Skeletal muscle tissue (tissue), 4 donors: ENCODE data around the gene PEX14. TPM values are rescaled to one million over a fixed set of nuclear protein-coding genes. Genes with fewer than 3 reads are reported as not detected.

Experiments used
- H3K27ac ChIP-seq: one replicate; pipeline ENCODE4 v1.7.0; 2013; ENCODE audit warnings: mild to moderate bottlenecking, low read depth, low read length, inconsistent platforms
- H3K27me3 ChIP-seq, 3 donors: one replicate each; pipeline ENCODE4 v1.7.0; 2013; ENCODE audit warnings: low read length in 3 of 3; ENCODE audit not compliant: control insufficient read depth in 3 of 3, insufficient read depth in 3 of 3
- H3K36me3 ChIP-seq, 3 donors: one replicate each; pipeline ENCODE4 v1.7.0; 2013; ENCODE audit warnings: low read length in 3 of 3; ENCODE audit not compliant: control insufficient read depth in 3 of 3, insufficient read depth in 3 of 3
- H3K4me1 ChIP-seq, 3 donors: one replicate each; pipeline ENCODE4 v1.7.0; 2013; ENCODE audit warnings: low read length in 3 of 3, mild to moderate bottlenecking in 3 of 3; ENCODE audit not compliant: control insufficient read depth in 3 of 3, insufficient read depth in 3 of 3
- H3K4me3 ChIP-seq, 3 donors: one replicate each; pipeline ENCODE4 v1.7.0; 2013; ENCODE audit warnings: low read length in 3 of 3
- H3K9ac ChIP-seq, 3 donors: one replicate each; pipeline ENCODE4 v1.7.0; 2013; ENCODE audit warnings: low read length in 3 of 3, mild to moderate bottlenecking in 3 of 3, moderate library complexity in 2 of 3, low read depth in 1 of 3
- H3K9me3 ChIP-seq, 3 donors: one replicate each; pipeline ENCODE4 v1.7.0; 2013; ENCODE audit warnings: low read length in 3 of 3; ENCODE audit not compliant: control insufficient read depth in 3 of 3
- total RNA-seq: library from RNA; depleted of rRNA; stranded (reverse); fragments of >200 nt; gene quantifications from one replicate; pipeline ENCODE4 v1.2.3, GENCODE V29; 2014
- donor health status: Osteomylitis.

PEX14 gene
- total RNA-seq, 1 donor from 2014 or later = 7.3 TPM

GRCh38 chr1:10658396-10659066 is 183.8 kb downstream of the PEX14 start:
- Histone ChIP-seq H3K4me3 (no peak overlapping the region), H3K9me3 (no peaks in the 10 kb centered on the region), H3K36me3 (peaks cover 28 to 44% (median 36%) of the 10 kb centered on the region in 3 donors), H3K4me1 (peaks cover 12 to 20% (median 14%) of the 10 kb centered on the region in 3 donors), H3K27ac (no peak overlapping the region), H3K27me3 (no peaks in the 10 kb centered on the region), H3K9ac (no peak overlapping the region)

DNA sequence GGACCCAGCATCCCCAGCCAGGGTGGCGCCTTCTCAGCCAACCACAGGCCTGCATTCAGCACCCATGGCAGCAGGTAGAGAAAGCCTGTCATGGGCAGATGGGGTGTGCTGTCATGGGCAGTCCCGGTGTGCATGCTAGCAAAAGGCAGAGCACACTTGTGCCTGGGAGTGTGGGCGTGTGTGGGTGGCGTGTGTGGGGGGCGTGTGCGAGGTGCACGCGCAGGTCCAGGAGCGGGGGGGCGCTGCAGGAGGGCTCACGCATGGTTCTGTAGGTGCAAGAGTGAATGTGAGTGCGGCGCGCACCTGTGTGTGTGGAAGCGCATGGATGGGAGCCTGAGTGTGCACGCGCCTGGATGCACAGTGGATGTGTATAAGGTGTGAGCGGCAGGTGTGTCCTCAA is 184.5 kb downstream of the PEX14 start:
- Histone ChIP-seq H3K9ac (no peak overlapping the region), H3K27ac (no peak overlapping the region), H3K9me3 (no peaks in the 10 kb centered on the region), H3K4me3 (no peak overlapping the region), H3K27me3 (no peaks in the 10 kb centered on the region), H3K4me1 (peaks cover 18 to 27% (median 21%) of the 10 kb centered on the region in 3 donors), H3K36me3 (peaks cover 24 to 38% (median 29%) of the 10 kb centered on the region in 3 donors)

GRCh38 chr1:10659646-10660540 is 185.1 kb downstream of the PEX14 start:
- no peak overlapping the region for H3K4me3 ChIP-seq
- no peaks in the 10 kb centered on the region for H3K9me3 ChIP-seq
- H3K36me3 ChIP-seq = peaks cover 19 to 33% (median 27%) of the 10 kb centered on the region in 3 donors
- no peak overlapping the region for H3K27ac ChIP-seq
- H3K27me3 ChIP-seq = no peaks in the 10 kb centered on the region
- H3K9ac ChIP-seq = no peak overlapping the region
- H3K4me1 ChIP-seq = peaks cover 22 to 34% (median 26%) of the 10 kb centered on the region in 3 donors

DNA sequence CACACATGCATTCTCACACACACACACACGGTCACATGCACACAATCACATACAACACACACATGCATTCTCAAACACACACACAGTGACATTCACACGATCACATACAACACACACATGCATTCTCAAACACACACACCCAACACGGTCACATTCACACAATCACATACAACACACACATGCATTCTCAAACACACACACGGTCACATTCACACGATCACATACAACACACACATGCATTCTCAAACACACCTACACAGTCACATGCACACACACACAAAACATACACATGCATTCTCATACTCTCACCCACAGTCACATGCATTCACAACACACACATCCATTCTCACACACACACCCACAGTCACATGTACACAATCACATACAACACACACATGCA is 186.7 kb downstream of the PEX14 start:
- Histone ChIP-seq H3K36me3 (peaks cover 10 to 24% (median 23%) of the 10 kb centered on the region in 3 donors), H3K4me1 (peaks cover 37 to 49% (median 42%) of the 10 kb centered on the region in 3 donors), H3K9ac (no peak overlapping the region), H3K27ac (no peak overlapping the region), H3K27me3 (no peaks in the 10 kb centered on the region), H3K4me3 (no peak overlapping the region), H3K9me3 (no peaks in the 10 kb centered on the region)

DNA sequence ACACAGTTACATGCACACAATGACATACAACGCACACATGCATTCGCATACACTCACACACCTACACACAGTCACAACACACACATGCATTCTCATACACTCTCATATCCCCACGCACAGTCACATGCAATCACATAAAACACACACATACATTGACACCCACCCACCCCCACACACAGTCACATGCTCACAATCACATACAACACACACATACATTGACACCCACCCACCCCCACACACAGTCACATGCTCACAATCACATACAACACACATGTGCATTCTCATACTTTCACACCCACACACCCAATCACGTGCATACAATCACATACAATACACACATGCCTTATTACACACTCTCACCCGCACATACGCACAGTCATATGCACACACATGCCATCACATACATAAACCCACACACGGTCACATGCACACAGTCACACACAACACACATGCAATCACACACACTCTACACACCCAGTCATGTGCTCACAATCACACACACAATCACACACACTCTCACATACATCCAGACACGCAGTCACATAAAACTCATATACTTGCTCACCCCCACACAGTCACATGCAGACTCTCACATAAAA is 187.4 kb downstream of the PEX14 start:
- H3K27me3 ChIP-seq = no peaks in the 10 kb centered on the region
- no peaks in the 10 kb centered on the region for H3K9me3 ChIP-seq
- H3K36me3 ChIP-seq = peaks cover 10 to 23% (median 23%) of the 10 kb centered on the region in 3 donors
- H3K27ac ChIP-seq = no peak overlapping the region
- H3K4me3 ChIP-seq = no peak overlapping the region
- peak overlapping the region in 1 of 3 donors; percentile 86 for H3K9ac ChIP-seq
- H3K4me1 ChIP-seq = peaks cover 43 to 57% (median 49%) of the 10 kb centered on the region in 3 donors

DNA sequence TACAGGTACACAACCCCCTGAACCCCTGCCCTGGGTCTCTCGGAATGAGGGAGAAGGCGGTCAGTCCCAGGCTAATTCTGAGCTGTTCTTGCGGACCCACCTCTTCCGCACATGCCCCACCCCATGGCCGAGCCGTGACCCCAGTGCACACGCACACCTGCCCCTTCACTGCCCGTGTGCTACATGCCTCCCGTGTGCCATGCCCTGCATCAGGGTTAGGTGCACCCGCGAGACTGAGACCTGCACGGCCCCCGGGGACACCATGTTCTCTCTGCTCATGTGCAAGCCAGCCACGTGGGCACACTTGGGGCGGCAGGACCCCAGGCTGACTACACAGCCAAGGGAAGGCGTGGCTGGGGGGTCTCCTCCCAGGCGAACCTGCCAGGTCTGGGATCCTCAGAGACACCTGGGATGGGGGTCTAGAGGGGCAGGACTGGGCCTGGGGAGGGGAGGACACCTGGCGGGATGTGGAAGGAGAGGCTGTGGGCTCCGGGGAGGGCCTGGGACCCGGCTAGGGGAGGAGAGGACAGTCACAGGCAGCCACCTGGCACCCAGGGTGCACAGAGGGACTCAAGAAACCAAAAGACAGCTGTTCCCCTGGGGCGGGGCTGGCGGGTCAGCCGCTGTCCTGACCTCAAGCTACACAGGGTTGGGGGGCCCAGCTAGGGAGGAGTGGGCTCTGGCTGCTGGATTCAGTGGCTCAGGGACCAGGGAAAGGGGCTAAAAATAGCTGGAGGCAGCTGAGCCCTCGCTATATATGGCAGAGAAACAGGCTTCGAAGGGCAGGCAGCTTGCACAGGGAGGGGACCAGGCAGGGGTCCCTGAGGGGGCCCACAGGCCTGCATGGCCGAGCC is 188.3 kb downstream of the PEX14 start:
- peak overlapping the region; percentile 56 to 86 (median 61) for H3K9ac ChIP-seq
- no peaks in the 10 kb centered on the region for H3K9me3 ChIP-seq
- H3K27ac ChIP-seq = peak overlapping the region; percentile 90
- peaks cover 10 to 22% (median 20%) of the 10 kb centered on the region in 3 donors for H3K36me3 ChIP-seq
- H3K4me1 ChIP-seq = peaks cover 43 to 63% (median 55%) of the 10 kb centered on the region in 3 donors
- H3K27me3 ChIP-seq = no peaks in the 10 kb centered on the region
- peak overlapping the region in 2 of 3 donors; percentile 49 for H3K4me3 ChIP-seq

- H3K9me3 ChIP-seq = no peaks in the 10 kb centered on the region
- peak overlapping the region; percentile 56 to 86 (median 61) for H3K9ac ChIP-seq
- peak overlapping the region in 2 of 3 donors; percentile 49 for H3K4me3 ChIP-seq
- H3K27ac ChIP-seq = peak overlapping the region; percentile 90
- peaks cover 6 to 17% (median 16%) of the 10 kb centered on the region in 3 donors for H3K36me3 ChIP-seq
- no peaks in the 10 kb centered on the region for H3K27me3 ChIP-seq
- H3K4me1 ChIP-seq = peaks cover 43 to 69% (median 60%) of the 10 kb centered on the region in 3 donors
Measured at GRCh38 chr1:10663678-10664035, 188.9 kb downstream of the PEX14 start.

DNA sequence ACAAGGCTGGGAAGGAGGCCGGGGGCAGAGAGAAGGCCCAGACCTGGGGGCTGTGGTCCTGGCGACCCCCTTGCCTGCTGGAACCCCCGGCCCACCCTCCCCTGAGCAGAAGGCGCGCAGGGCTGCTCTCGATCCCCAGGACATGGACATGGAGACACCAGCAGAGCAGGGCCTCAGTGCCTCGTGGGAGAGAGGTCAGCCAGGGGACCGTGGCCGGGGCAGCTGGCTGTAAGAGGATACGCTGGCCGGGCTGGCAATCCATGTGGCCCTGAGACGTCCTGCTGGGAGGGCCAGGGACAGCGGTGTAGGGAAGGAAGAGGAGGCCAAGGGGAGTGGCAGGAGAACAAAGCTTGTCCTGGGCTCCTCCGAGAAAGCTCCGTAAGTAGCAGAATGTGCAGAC is 189.5 kb downstream of the PEX14 start:
- H3K9ac ChIP-seq = peak overlapping the region in 1 of 3 donors; percentile 86
- H3K9me3 ChIP-seq = no peaks in the 10 kb centered on the region
- H3K36me3 ChIP-seq = peaks cover 3 to 11% (median 11%) of the 10 kb centered on the region in 3 donors

GRCh38 chr1:10665226-10665625 is 190.5 kb downstream of the PEX14 start:
- Histone ChIP-seq H3K9ac (peak overlapping the region in 2 of 3 donors; percentile 6 to 57), H3K4me3 (no peak overlapping the region), H3K9me3 (no peaks in the 10 kb centered on the region), H3K36me3 (peaks cover 0 to 4% (median 2%) of the 10 kb centered on the region in 3 donors), H3K27me3 (peaks cover 0 to 4% (median 0%) of the 10 kb centered on the region in 3 donors), H3K4me1 (peaks cover 43 to 82% (median 72%) of the 10 kb centered on the region in 3 donors), H3K27ac (peak overlapping the region; percentile 90)

More for the DNA sequence above, 189.5 kb downstream of the PEX14 start:
- Histone ChIP-seq H3K27ac (peak overlapping the region; percentile 90), H3K27me3 (no peaks in the 10 kb centered on the region), H3K4me3 (no peak overlapping the region), H3K4me1 (peaks cover 43 to 75% (median 65%) of the 10 kb centered on the region in 3 donors)
